SK-N-SH treated with all-trans-retinoic acid at 6 μM for 48 hours (cell line): ENCODE results near the gene PLCL2.

Experiments used
- ATAC-seq: fragments of 200-7000 bp; cut with Tn5 transposase; 3 replicates; pipeline ENCODE4 v1.9.1; 2020; ENCODE audit warnings: mild to moderate bottlenecking, moderate library complexity
- CSRNP3 ChIP-seq: fragments of 250-450 bp; sonication (Bioruptor Pico); IDR thresholded peaks from 2 replicates; pipeline ENCODE4 v1.5.1; 2021; ENCODE audit warnings: mild to moderate bottlenecking, moderate library complexity
- ESRRG ChIP-seq: fragments of 250-450 bp; sonication (Bioruptor Pico); IDR thresholded peaks from 2 replicates; pipeline ENCODE4 v1.6.1; 2021; ENCODE audit warnings: mild to moderate bottlenecking
- GLIS3 ChIP-seq: fragments of 250-450 bp; sonication (Bioruptor Pico); IDR thresholded peaks from 2 replicates; pipeline ENCODE4 v1.5.0; 2020; ENCODE audit warnings: mild to moderate bottlenecking, moderate library complexity
- ISL1 ChIP-seq: fragments of 250-450 bp; sonication (Bioruptor Pico); IDR thresholded peaks from 2 replicates; pipeline ENCODE4 v2.1.2; 2022; ENCODE audit warnings: mild to moderate bottlenecking, moderate library complexity
- OSR1 ChIP-seq: fragments of 250-450 bp; sonication (Bioruptor Pico); IDR thresholded peaks from 2 replicates; pipeline ENCODE4 v1.8.0; 2022; ENCODE audit warnings: moderate library complexity, mild to moderate bottlenecking, inconsistent platforms
- POU6F1 ChIP-seq: fragments of 250-450 bp; sonication (Bioruptor Pico); IDR thresholded peaks from 2 replicates; pipeline ENCODE4 v1.8.0; 2021; ENCODE audit warnings: low read depth, mild to moderate bottlenecking, moderate library complexity, borderline replicate concordance
- PPARA ChIP-seq: fragments of 250-450 bp; sonication (Bioruptor Pico); IDR thresholded peaks from 2 replicates; pipeline ENCODE4 v1.5.0; 2020; ENCODE audit warnings: mild to moderate bottlenecking, borderline replicate concordance
- RARB ChIP-seq: fragments of 250-450 bp; sonication (Bioruptor Pico); IDR thresholded peaks from 2 replicates; pipeline ENCODE4 v1.8.0; 2021; ENCODE audit warnings: mild to moderate bottlenecking, moderate library complexity
- SNAI2 ChIP-seq: fragments of 250-450 bp; sonication (Bioruptor Pico); IDR thresholded peaks from 2 replicates; pipeline ENCODE4 v1.5.0; 2020; ENCODE audit warnings: mild to moderate bottlenecking, moderate library complexity
- TCF4 ChIP-seq: fragments of 250-450 bp; sonication (Bioruptor Pico); IDR thresholded peaks from 2 replicates; pipeline ENCODE4 v1.8.0; 2021; ENCODE audit warnings: mild to moderate bottlenecking, moderate library complexity, borderline replicate concordance
- ZFP3 ChIP-seq: fragments of 250-450 bp; sonication (Bioruptor Pico); IDR thresholded peaks from 2 replicates; pipeline ENCODE4 v1.5.0; 2020; ENCODE audit warnings: mild to moderate bottlenecking, moderate library complexity
- ZFP30 ChIP-seq: fragments of 450-650 bp; formaldehyde crosslinking; IDR thresholded peaks from 2 replicates; pipeline ENCODE4 v1.5.0; 2022; ENCODE audit warnings: mild to moderate bottlenecking, moderate library complexity
- ZNF565 ChIP-seq: fragments of 450-650 bp; formaldehyde crosslinking; conservative IDR thresholded peaks from 2 replicates; pipeline ENCODE4 v1.5.0; 2020; ENCODE audit warnings: low read depth, mild to moderate bottlenecking, moderate library complexity
- ZNF70 ChIP-seq: fragments of 450-650 bp; formaldehyde crosslinking; IDR thresholded peaks from 2 replicates; pipeline ENCODE4 v1.5.0; 2020; ENCODE audit warnings: mild to moderate bottlenecking, moderate library complexity
- ZNF8 ChIP-seq: fragments of 450-650 bp; formaldehyde crosslinking; IDR thresholded peaks from 2 replicates; pipeline ENCODE4 v1.5.0; 2020; ENCODE audit warnings: mild to moderate bottlenecking, moderate library complexity
- TF ChIP-seq, protein P1 (sequence below): fragments of 250-450 bp; sonication (Bioruptor Pico); IDR thresholded peaks from 2 replicates; pipeline ENCODE4 v1.8.0; 2020; ENCODE audit warnings: mild to moderate bottlenecking, moderate library complexity, borderline replicate concordance
- TF ChIP-seq, protein P2 (sequence below): fragments of 250-450 bp; sonication (Bioruptor Pico); IDR thresholded peaks from 2 replicates; pipeline ENCODE4 v1.5.0; 2020; ENCODE audit warnings: mild to moderate bottlenecking, moderate library complexity

PLCL2 gene

DNA sequence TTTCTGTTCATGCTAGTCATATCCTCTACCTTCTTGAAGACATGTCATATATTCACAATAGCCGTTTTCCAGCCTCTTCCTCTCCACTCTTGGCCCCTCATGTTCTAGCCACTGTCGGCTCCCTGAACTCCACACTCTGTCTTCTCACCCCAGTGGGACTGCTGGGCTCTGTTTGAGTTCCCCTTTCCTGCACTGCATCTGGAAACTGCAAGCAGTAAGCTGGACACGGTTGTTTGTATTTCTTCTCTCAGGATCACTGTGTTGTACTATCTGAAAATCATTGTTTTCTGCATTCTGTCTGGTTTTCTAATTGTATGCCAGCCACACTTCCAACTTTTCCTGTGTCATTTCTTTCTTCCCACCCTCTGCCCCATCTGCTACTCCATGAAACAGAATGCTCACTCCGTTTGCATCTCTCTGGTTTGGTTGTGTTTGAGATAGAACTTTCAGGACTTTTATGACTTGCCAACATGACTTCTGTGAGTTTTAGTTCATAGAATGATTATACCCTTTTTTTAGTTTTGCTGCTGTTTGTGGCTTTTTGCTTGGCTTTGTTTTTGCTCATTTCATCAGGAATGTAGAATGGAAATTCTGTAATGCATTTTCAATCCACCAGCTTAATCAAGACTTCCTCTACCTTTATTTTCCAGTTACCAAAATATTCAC is 192.3 kb downstream of the PLCL2 start (continued):
- TF ChIP-seq OSR1 (CRISPR knock-in tag) = no peak
- TF ChIP-seq POU6F1 (CRISPR knock-in tag) = no peak
- TF ChIP-seq, protein P1, sequence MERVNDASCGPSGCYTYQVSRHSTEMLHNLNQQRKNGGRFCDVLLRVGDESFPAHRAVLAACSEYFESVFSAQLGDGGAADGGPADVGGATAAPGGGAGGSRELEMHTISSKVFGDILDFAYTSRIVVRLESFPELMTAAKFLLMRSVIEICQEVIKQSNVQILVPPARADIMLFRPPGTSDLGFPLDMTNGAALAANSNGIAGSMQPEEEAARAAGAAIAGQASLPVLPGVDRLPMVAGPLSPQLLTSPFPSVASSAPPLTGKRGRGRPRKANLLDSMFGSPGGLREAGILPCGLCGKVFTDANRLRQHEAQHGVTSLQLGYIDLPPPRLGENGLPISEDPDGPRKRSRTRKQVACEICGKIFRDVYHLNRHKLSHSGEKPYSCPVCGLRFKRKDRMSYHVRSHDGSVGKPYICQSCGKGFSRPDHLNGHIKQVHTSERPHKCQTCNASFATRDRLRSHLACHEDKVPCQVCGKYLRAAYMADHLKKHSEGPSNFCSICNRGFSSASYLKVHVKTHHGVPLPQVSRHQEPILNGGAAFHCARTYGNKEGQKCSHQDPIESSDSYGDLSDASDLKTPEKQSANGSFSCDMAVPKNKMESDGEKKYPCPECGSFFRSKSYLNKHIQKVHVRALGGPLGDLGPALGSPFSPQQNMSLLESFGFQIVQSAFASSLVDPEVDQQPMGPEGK = no peak
- TF ChIP-seq GLIS3 (CRISPR knock-in tag) = no peak

DNA sequence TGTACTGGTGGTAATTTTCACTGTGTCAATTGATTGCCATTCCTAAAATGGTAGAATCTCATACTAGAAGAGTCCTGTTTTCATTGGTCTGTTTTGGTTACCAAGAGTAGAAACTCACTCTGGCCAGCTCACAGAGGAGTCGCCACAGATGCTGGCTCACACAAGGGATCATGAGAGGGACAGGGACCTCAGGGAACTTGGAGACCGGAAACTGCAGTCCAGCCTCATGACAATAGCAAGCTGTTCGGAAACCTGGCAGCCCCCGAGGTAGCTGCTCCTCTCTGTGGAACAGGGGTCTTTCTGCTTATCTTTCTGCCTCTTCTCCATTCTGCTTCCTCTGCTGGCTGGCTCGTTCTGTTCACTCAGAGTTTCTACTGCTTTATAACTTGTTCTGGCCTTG is 192.9 kb downstream of the PLCL2 start:
- ATAC-seq = no peak
- TF ChIP-seq GLIS3 (CRISPR knock-in tag) (no peak), RARB (CRISPR knock-in tag) (no peak), CSRNP3 (CRISPR knock-in tag) (no peak), ESRRG (no peak), ZNF565 (CRISPR knock-in tag) (no peak), OSR1 (CRISPR knock-in tag) (no peak), PPARA (CRISPR knock-in tag) (no peak), TCF4 (CRISPR knock-in tag) (no peak), SNAI2 (CRISPR knock-in tag) (no peak), POU6F1 (CRISPR knock-in tag) (no peak), ZNF70 (CRISPR knock-in tag) (no peak), ZFP3 (CRISPR knock-in tag) (no peak), ZFP30 (CRISPR knock-in tag) (no peak)
- TF ChIP-seq, protein P2, sequence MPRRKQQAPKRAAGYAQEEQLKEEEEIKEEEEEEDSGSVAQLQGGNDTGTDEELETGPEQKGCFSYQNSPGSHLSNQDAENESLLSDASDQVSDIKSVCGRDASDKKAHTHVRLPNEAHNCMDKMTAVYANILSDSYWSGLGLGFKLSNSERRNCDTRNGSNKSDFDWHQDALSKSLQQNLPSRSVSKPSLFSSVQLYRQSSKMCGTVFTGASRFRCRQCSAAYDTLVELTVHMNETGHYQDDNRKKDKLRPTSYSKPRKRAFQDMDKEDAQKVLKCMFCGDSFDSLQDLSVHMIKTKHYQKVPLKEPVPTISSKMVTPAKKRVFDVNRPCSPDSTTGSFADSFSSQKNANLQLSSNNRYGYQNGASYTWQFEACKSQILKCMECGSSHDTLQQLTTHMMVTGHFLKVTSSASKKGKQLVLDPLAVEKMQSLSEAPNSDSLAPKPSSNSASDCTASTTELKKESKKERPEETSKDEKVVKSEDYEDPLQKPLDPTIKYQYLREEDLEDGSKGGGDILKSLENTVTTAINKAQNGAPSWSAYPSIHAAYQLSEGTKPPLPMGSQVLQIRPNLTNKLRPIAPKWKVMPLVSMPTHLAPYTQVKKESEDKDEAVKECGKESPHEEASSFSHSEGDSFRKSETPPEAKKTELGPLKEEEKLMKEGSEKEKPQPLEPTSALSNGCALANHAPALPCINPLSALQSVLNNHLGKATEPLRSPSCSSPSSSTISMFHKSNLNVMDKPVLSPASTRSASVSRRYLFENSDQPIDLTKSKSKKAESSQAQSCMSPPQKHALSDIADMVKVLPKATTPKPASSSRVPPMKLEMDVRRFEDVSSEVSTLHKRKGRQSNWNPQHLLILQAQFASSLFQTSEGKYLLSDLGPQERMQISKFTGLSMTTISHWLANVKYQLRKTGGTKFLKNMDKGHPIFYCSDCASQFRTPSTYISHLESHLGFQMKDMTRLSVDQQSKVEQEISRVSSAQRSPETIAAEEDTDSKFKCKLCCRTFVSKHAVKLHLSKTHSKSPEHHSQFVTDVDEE = no peak
- TF ChIP-seq, protein P1 = no peak

- ATAC-seq = no peak
- TF ChIP-seq GLIS3 (CRISPR knock-in tag) (no peak), SNAI2 (CRISPR knock-in tag) (no peak), ESRRG (no peak), OSR1 (CRISPR knock-in tag) (no peak), RARB (CRISPR knock-in tag) (no peak), ZNF70 (CRISPR knock-in tag) (no peak), POU6F1 (CRISPR knock-in tag) (no peak), ZNF8 (CRISPR knock-in tag) (no peak), CSRNP3 (CRISPR knock-in tag) (no peak), ISL1 (CRISPR knock-in tag) (no peak), ZFP30 (CRISPR knock-in tag) (no peak)
- TF ChIP-seq, protein P1 = no peak
Measured at GRCh38 chr3:17078926-17079465, 194.2 kb downstream of the PLCL2 start.
